Anterior cingulate cortex (tissue), 58 donors: ENCODE results near the gene LRRC75B.
"Not testable (repeated sequence)": the region's sequence is repeated elsewhere in the genome, so short reads cannot be mapped to it uniquely, and the experiment has no call there.

Experiments used
- DNase-seq, 58 donors: peaks; one replicate each; lab custom pipeline; 2025; lab: John Stamatoyannopoulos, UW

Gene LRRC75B

GRCh38 chr22:24602847-24603769, 10.2 kb upstream of the LRRC75B start, which contains the start of gene GGT1:
GGT1 (plus strand) TSS chr22:24603193; CDS start chr22:24611082, 7,889 bp downstream.
- not testable (repeated sequence) for DNase-seq

GRCh38 chr22:24602105-24602749, 9.4 kb upstream of the LRRC75B start:
- DNase-seq: not testable (repeated sequence)

GRCh38 chr22:24601217-24602104, 8.6 kb upstream of the LRRC75B start:
- DNase-seq: peak in 1 of 58 donors; percentile 60

- DNase-seq: not testable (repeated sequence)
Measured at GRCh38 chr22:24599958-24600715, 7.3 kb upstream of the LRRC75B start.

GRCh38 chr22:24599514-24599913, 6.6 kb upstream of the LRRC75B start:
- no peak for DNase-seq

- DNase-seq: not testable (repeated sequence)
Measured at GRCh38 chr22:24597076-24597475, 4.2 kb upstream of the LRRC75B start.

GRCh38 chr22:24595863-24596262, 3.0 kb upstream of the LRRC75B start:
- DNase-seq: no peak

GRCh38 chr22:24595228-24595627, 2.4 kb upstream of the LRRC75B start:
- no peak for DNase-seq

- DNase-seq: no peak
Measured at GRCh38 chr22:24594569-24595120, 1.8 kb upstream of the LRRC75B start.

GRCh38 chr22:24593836-24594568, 1.1 kb upstream of the LRRC75B start:
- no peak for DNase-seq

- not testable (repeated sequence) for DNase-seq
Measured at GRCh38 chr22:24593559-24593835, 624 bp upstream of the LRRC75B start.

- peak in 4 of 58 donors; percentile 26 to 50 (median 46) for DNase-seq
Measured at GRCh38 chr22:24592058-24592850, 619 bp downstream of the LRRC75B start.

- DNase-seq: no peak
Measured at GRCh38 chr22:24591286-24591830, 1.5 kb downstream of the LRRC75B start.

GRCh38 chr22:24590596-24591173, 2.2 kb downstream of the LRRC75B start:
- no peak for DNase-seq

GRCh38 chr22:24589518-24590030, 3.3 kb downstream of the LRRC75B start:
- DNase-seq: no peak

GRCh38 chr22:24588757-24589481, 4.0 kb downstream of the LRRC75B start:
- DNase-seq: peak in 6 of 58 donors; percentile 43 to 71 (median 60)
